ENCODE measurements around the gene C15orf39.

DNA sequence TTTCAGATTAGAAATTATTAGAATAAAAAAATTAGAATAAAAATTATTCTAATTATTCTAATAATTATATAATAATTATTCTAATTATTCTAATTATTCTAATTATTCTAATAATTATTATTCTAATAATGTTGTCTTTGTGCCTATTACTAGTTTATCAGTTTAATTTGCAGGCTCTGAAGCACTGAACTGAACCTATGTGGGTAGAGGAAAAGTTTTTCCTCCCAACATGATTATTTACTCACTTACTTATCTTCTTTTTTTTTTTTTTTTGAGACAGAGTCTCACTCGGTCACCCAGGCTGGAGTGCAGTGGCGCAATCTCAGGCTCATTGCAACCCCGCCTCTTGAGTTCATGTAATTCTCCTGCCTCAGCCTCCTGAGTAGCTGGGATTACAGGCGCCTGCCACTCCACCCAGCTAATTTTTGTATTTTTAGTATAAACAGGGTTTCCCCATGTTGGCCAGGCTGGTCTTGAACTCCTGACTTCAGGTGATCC is 39.7 kb upstream of the C15orf39 start:
- TF ChIP-seq GATA3 (IDR thresholded peaks at IDR 0.05; ENCODE audit: low read depth, low read length) (no peak), GATA2 (IDR thresholded peaks at IDR 0.05; ENCODE audit: low read depth, low read length) (no peak)
